DMS53 treated with DMSO at 0.1 percent for 48 hours (cell line): ENCODE measurements around the gene OR51T1.
"Not testable (repeated sequence)": the region's sequence is repeated elsewhere in the genome, so short reads cannot be mapped to it uniquely, and the experiment has no call there.

Experiments
- DNase-seq: peaks from one replicate; lab custom pipeline; 2025; ENCODE audit not compliant: unreplicated experiment; lab: John Stamatoyannopoulos, UW

Gene OR51T1

GRCh38 chr11:4881860-4882500 is at the start of gene OR51T1:
Gene OR51T1 (plus strand): TSS chr11:4881900. CDS start chr11:4881900, 0 bp downstream.
- DNase-seq = no peak

- no peak for DNase-seq
These were observed 41.7 kb upstream of the OR51T1 start for GRCh38 chr11:4839851-4840549.

- DNase-seq = no peak
These were observed 32.7 kb upstream of the OR51T1 start, which contains the start of gene OR51S1 for GRCh38 chr11:4848908-4849532. Gene OR51S1 (minus strand): TSS chr11:4849208. CDS start chr11:4849208, 0 bp downstream.

GRCh38 chr11:4851033-4851432 is 30.7 kb upstream of the OR51T1 start:
- DNase-seq = no peak

- not testable (repeated sequence) for DNase-seq
These were observed 27.4 kb upstream of the OR51T1 start for GRCh38 chr11:4854286-4854685.

GRCh38 chr11:4862447-4863236 is 19.1 kb upstream of the OR51T1 start:
- DNase-seq = no peak

- no peak for DNase-seq
These were observed 17.8 kb upstream of the OR51T1 start for GRCh38 chr11:4863876-4864275.

GRCh38 chr11:4865855-4866254 is 15.8 kb upstream of the OR51T1 start:
- DNase-seq = peak; percentile 55

GRCh38 chr11:4881188-4881587 is 512 bp upstream of the OR51T1 start:
- no peak for DNase-seq

GRCh38 chr11:4882543-4882942 is 843 bp downstream of the OR51T1 start:
- DNase-seq = no peak

GRCh38 chr11:4884361-4884760 is 2.7 kb downstream of the OR51T1 start:
- no peak for DNase-seq

GRCh38 chr11:4886186-4886585 is 4.5 kb downstream of the OR51T1 start:
- DNase-seq = no peak

- no peak for DNase-seq
These were observed 5.9 kb downstream of the OR51T1 start for GRCh38 chr11:4887591-4887990.

- no peak for DNase-seq
These were observed 8.6 kb downstream of the OR51T1 start for GRCh38 chr11:4890279-4890678.

GRCh38 chr11:4891996-4892640 is 10.4 kb downstream of the OR51T1 start:
- no peak for DNase-seq

- peak; percentile 53 for DNase-seq
These were observed 21.8 kb downstream of the OR51T1 start, which contains the start of gene OR51A7 for GRCh38 chr11:4903484-4903883. Gene OR51A7 (plus strand): TSS chr11:4903783. CDS start chr11:4907370, 3,587 bp downstream.

GRCh38 chr11:4916581-4916980 is 34.9 kb downstream of the OR51T1 start:
- peak; percentile 53 for DNase-seq

GRCh38 chr11:4919250-4919649 is 37.5 kb downstream of the OR51T1 start, which contains the start of gene OR51G2:
Gene OR51G2 (minus strand): TSS chr11:4919350. CDS start chr11:4915663, 3,687 bp downstream.
- no peak for DNase-seq

- DNase-seq = peak; percentile 91
These were observed 40.1 kb downstream of the OR51T1 start for GRCh38 chr11:4921796-4922195.

- DNase-seq = no peak
These were observed 40.6 kb downstream of the OR51T1 start for GRCh38 chr11:4922304-4922703.

GRCh38 chr11:4924239-4924638 is 42.5 kb downstream of the OR51T1 start, which contains the start of gene OR51G1:
Gene OR51G1 (minus strand): TSS chr11:4924339. CDS start chr11:4924339, 0 bp downstream.
- DNase-seq = no peak
